ENCODE data around the gene CLCA2. TPM values are rescaled to one million over a fixed set of nuclear protein-coding genes. Genes with fewer than 3 reads are reported as not detected.
A peak's percentile ranks its signal among the peaks of the same experiment; 100 is the strongest.

CLCA2 gene
- total and polyA plus RNA-seq, 2 experiments from 2014 or later, result not detected

DNA sequence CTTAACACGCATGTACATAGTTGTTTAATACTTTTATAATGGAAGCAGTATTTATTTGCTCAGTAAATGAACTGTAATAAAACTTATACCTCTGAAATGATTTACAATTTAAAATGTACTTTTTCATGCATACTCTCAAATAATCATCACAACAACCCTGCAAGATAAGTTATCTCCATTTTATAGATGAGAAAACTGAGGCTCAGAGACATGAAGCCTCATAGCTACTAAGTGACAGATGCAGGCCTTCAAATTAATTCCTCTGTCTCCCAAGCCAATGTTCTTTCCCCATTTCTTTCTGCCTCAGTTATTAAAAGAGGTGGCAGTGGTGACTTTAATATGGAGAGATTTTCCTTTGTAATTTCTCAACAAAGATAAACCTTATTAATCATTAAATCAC is 25.1 kb downstream of the CLCA2 start (continued):
- TF ChIP-seq, protein P1, sequence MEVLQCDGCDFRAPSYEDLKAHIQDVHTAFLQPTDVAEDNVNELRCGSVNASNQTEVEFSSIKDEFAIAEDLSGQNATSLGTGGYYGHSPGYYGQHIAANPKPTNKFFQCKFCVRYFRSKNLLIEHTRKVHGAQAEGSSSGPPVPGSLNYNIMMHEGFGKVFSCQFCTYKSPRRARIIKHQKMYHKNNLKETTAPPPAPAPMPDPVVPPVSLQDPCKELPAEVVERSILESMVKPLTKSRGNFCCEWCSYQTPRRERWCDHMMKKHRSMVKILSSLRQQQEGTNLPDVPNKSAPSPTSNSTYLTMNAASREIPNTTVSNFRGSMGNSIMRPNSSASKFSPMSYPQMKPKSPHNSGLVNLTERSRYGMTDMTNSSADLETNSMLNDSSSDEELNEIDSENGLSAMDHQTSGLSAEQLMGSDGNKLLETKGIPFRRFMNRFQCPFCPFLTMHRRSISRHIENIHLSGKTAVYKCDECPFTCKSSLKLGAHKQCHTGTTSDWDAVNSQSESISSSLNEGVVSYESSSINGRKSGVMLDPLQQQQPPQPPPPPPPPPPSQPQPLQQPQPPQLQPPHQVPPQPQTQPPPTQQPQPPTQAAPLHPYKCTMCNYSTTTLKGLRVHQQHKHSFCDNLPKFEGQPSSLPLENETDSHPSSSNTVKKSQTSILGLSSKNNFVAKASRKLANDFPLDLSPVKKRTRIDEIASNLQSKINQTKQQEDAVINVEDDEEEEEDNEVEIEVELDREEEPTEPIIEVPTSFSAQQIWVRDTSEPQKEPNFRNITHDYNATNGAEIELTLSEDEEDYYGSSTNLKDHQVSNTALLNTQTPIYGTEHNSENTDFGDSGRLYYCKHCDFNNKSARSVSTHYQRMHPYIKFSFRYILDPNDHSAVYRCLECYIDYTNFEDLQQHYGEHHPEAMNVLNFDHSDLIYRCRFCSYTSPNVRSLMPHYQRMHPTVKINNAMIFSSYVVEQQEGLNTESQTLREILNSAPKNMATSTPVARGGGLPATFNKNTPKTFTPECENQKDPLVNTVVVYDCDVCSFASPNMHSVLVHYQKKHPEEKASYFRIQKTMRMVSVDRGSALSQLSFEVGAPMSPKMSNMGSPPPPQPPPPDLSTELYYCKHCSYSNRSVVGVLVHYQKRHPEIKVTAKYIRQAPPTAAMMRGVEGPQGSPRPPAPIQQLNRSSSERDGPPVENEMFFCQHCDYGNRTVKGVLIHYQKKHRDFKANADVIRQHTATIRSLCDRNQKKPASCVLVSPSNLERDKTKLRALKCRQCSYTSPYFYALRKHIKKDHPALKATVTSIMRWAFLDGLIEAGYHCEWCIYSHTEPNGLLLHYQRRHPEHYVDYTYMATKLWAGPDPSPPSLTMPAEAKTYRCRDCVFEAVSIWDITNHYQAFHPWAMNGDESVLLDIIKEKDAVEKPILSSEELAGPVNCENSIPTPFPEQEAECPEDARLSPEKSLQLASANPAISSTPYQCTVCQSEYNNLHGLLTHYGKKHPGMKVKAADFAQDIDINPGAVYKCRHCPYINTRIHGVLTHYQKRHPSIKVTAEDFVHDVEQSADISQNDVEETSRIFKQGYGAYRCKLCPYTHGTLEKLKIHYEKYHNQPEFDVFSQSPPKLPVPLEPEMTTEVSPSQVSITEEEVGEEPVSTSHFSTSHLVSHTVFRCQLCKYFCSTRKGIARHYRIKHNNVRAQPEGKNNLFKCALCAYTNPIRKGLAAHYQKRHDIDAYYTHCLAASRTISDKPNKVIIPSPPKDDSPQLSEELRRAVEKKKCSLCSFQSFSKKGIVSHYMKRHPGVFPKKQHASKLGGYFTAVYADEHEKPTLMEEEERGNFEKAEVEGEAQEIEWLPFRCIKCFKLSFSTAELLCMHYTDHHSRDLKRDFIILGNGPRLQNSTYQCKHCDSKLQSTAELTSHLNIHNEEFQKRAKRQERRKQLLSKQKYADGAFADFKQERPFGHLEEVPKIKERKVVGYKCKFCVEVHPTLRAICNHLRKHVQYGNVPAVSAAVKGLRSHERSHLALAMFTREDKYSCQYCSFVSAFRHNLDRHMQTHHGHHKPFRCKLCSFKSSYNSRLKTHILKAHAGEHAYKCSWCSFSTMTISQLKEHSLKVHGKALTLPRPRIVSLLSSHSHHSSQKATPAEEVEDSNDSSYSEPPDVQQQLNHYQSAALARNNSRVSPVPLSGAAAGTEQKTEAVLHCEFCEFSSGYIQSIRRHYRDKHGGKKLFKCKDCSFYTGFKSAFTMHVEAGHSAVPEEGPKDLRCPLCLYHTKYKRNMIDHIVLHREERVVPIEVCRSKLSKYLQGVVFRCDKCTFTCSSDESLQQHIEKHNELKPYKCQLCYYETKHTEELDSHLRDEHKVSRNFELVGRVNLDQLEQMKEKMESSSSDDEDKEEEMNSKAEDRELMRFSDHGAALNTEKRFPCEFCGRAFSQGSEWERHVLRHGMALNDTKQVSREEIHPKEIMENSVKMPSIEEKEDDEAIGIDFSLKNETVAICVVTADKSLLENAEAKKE (CRISPR knock-in tag; IDR thresholded peaks at IDR 0.05), result no peak
- TF ChIP-seq ZNF331 (CRISPR knock-in tag; IDR thresholded peaks at IDR 0.05; ENCODE audit: low read depth) (no peak), ZNF114 (CRISPR knock-in tag; IDR thresholded peaks at IDR 0.05) (no peak)

DNA sequence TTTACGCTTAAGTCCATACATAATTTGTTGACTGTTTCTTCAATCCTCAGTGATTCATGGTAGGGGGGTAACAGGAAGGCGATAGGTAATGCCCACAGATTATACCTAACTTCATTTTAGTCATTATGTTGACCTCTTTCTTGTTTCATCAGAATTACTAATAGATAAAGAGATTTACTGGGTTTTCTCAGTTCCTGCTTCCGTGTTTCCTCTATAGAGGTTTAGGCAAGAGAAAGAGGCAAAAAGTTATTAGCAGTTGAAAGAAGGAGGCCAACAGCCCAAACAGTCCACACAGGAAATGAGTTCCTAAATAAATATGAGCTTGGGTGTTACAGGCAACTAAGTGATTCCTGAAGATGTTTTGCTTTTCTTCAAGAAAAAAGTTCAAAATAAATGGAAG is 26.9 kb downstream of the CLCA2 start:
- H3K4me1 ChIP-seq (ENCODE audit: insufficient read depth), result peaks cover 5% of the 10 kb centered on the region; the same call in 1 of the 2 replicates
- H3K27ac ChIP-seq (ENCODE audit: low read depth), result no peak overlapping the region; the same call in 1 of the 2 replicates
- Mint-ChIP-seq H3K9me3 (no peaks in the 10 kb centered on the region), H3K4me3 (no peak overlapping the region), H3K4me1 (peaks cover 10% of the 10 kb centered on the region; the same call in 2 of the 3 replicates), H3K27ac (no peak overlapping the region), H3K27me3 (ENCODE audit: insufficient read depth, low read depth, poor library complexity) (peaks cover 2% of the 10 kb centered on the region), H3K36me3 (ENCODE audit: low read depth) (no peaks in the 10 kb centered on the region)
- no peaks in the 10 kb centered on the region for H3K79me2 ChIP-seq (replicated peaks; ENCODE audit: insufficient read depth)
- H3K4me3 ChIP-seq, result no peak overlapping the region
- no peaks in the 10 kb centered on the region; the same call in 1 of the 2 replicates for H3K9me2 ChIP-seq (ENCODE audit: insufficient read depth)
- no peaks in the 10 kb centered on the region for H3K27me3 ChIP-seq (ENCODE audit: insufficient read depth)
- H2AFZ ChIP-seq, result peak overlapping the region; percentile 61
- no peaks in the 10 kb centered on the region for H3K36me3 ChIP-seq (ENCODE audit: insufficient read depth)
- no peaks in the 10 kb centered on the region for H3F3A ChIP-seq (replicated peaks; ENCODE audit: low read depth)
- H4K20me1 ChIP-seq (replicated peaks; ENCODE audit: insufficient read depth), result no peaks in the 10 kb centered on the region
- ATAC-seq, result no peak
- no peak for DNase-seq (ENCODE audit: low spot score)
- no peak overlapping the region; the same call in 1 of the 2 replicates for H3K4me2 ChIP-seq
- TF ChIP-seq NANOG (IDR thresholded peaks at IDR 0.05; ENCODE audit: borderline replicate concordance), result no peak
- TF ChIP-seq, protein P2, sequence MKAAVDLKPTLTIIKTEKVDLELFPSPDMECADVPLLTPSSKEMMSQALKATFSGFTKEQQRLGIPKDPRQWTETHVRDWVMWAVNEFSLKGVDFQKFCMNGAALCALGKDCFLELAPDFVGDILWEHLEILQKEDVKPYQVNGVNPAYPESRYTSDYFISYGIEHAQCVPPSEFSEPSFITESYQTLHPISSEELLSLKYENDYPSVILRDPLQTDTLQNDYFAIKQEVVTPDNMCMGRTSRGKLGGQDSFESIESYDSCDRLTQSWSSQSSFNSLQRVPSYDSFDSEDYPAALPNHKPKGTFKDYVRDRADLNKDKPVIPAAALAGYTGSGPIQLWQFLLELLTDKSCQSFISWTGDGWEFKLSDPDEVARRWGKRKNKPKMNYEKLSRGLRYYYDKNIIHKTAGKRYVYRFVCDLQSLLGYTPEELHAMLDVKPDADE (IDR thresholded peaks at IDR 0.05), result no peak
- no peak for TF ChIP-seq STAT1 (IDR thresholded peaks at IDR 0.05; ENCODE audit: unreplicated experiment)
- no peak for TF ChIP-seq CREB1 (CRISPR knock-in tag; IDR thresholded peaks at IDR 0.05; ENCODE audit: low read depth)
- no peak for TF ChIP-seq POLR2AphosphoS5 (IDR thresholded peaks at IDR 0.05; ENCODE audit: low read depth)
- TF ChIP-seq, protein P3, sequence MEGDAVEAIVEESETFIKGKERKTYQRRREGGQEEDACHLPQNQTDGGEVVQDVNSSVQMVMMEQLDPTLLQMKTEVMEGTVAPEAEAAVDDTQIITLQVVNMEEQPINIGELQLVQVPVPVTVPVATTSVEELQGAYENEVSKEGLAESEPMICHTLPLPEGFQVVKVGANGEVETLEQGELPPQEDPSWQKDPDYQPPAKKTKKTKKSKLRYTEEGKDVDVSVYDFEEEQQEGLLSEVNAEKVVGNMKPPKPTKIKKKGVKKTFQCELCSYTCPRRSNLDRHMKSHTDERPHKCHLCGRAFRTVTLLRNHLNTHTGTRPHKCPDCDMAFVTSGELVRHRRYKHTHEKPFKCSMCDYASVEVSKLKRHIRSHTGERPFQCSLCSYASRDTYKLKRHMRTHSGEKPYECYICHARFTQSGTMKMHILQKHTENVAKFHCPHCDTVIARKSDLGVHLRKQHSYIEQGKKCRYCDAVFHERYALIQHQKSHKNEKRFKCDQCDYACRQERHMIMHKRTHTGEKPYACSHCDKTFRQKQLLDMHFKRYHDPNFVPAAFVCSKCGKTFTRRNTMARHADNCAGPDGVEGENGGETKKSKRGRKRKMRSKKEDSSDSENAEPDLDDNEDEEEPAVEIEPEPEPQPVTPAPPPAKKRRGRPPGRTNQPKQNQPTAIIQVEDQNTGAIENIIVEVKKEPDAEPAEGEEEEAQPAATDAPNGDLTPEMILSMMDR (conservative IDR thresholded peaks at IDR 0.05; ENCODE audit: low read depth in 2 of 2), result no peak
- no peak for TF ChIP-seq ZNF331 (CRISPR knock-in tag; IDR thresholded peaks at IDR 0.05; ENCODE audit: low read depth)
- TF ChIP-seq JUNB (IDR thresholded peaks at IDR 0.05; ENCODE audit: unreplicated experiment), result no peak
- TF ChIP-seq EZH2 (IDR thresholded peaks at IDR 0.05; ENCODE audit: low read depth, unreplicated experiment), result no peak

Data from GM23338 (cell line).